Smooth muscle cell (in vitro differentiated cells): ENCODE results near the gene SPATA16. TPM values are rescaled to one million over a fixed set of nuclear protein-coding genes. Genes with fewer than 3 reads are reported as not detected.

Source experiments
- DNase-seq: peaks from one replicate; lab custom pipeline; 2025; ENCODE audit not compliant: unreplicated experiment; lab: John Stamatoyannopoulos, UW
- H2AFZ ChIP-seq: fragments of 200-600 bp; sonication (generic); 2 replicates; pipeline ENCODE4 v1.6.0; 2016; ENCODE audit warnings: antibody characterized with exemption, low read depth, mild to moderate bottlenecking
- H3F3A ChIP-seq: fragments of 200-600 bp; sonication (generic); 2 replicates; pipeline ENCODE4 v1.6.0; 2017; ENCODE audit warnings: antibody characterized with exemption, low read depth
- H3K27ac ChIP-seq: fragments of 200-600 bp; sonication (generic); 2 replicates; pipeline ENCODE4 v1.5.1; 2016; ENCODE audit warnings: low read depth, mild to moderate bottlenecking
- H3K27me3 ChIP-seq: fragments of 200-600 bp; sonication (generic); 2 replicates; pipeline ENCODE4 v1.6.1; 2016; ENCODE audit warnings: low read depth, mild to moderate bottlenecking
- H3K36me3 ChIP-seq: fragments of 200-600 bp; sonication (generic); 2 replicates; pipeline ENCODE4 v1.5.1; 2016; ENCODE audit warnings: low read depth
- H3K4me1 ChIP-seq: fragments of 200-600 bp; sonication (generic); 2 replicates; pipeline ENCODE4 v1.5.1; 2016; ENCODE audit warnings: low read depth
- H3K4me2 ChIP-seq: fragments of 200-600 bp; sonication (generic); 2 replicates; pipeline ENCODE4 v1.6.0; 2016; ENCODE audit warnings: mild to moderate bottlenecking
- H3K4me3 ChIP-seq: fragments of 200-600 bp; sonication (generic); 2 replicates; pipeline ENCODE4 v1.5.1; 2016; ENCODE audit warnings: mild to moderate bottlenecking
- H3K79me2 ChIP-seq: fragments of 200-600 bp; sonication (generic); 2 replicates; pipeline ENCODE4 v1.6.0; 2016; ENCODE audit warnings: low read depth, mild to moderate bottlenecking
- H3K9ac ChIP-seq: fragments of 200-600 bp; sonication (generic); 2 replicates; pipeline ENCODE4 v1.6.0; 2016; ENCODE audit warnings: low read depth
- H3K9me3 ChIP-seq: fragments of 200-600 bp; sonication (generic); replicated peaks from 2 replicates; pipeline ENCODE4 v1.5.1; 2016; ENCODE audit warnings: low read depth
- H4K20me1 ChIP-seq: fragments of 200-600 bp; sonication (generic); 2 replicates; pipeline ENCODE4 v1.6.0; 2016; ENCODE audit warnings: low read depth
- CTCF ChIP-seq: fragments of 200-600 bp; sonication (generic); IDR thresholded peaks from 2 replicates; pipeline ENCODE4 v1.5.1; 2017; ENCODE audit warnings: borderline replicate concordance, mild to moderate bottlenecking, antibody characterized with exemption; ENCODE audit not compliant: insufficient read depth, poor library complexity, severe bottlenecking
- WGBS: methylation state at CpG from one replicate; pipeline ENCODE4 v1.1.7; 2016; ENCODE audit warnings: low lambda C conversion rate; 5-methylcytosine and 5-hydroxymethylcytosine counted together
- polyA plus RNA-seq: library from polyadenylated mRNA; unstranded; fragments of >200 nt; fragmentation: Nextera tagmentation; extraction: Ambion mirVana; gene quantifications from 2 replicates; pipeline ENCODE4 v1.2.1, GENCODE V29; 2016
- total RNA-seq: library from RNA; depleted of rRNA; stranded (reverse); fragments of >200 nt; gene quantifications from 2 replicates; pipeline ENCODE4 v1.2.3, GENCODE V29; 2014

SPATA16 gene
- total and polyA plus RNA-seq, 2 experiments from 2014 or later = not detected

GRCh38 chr3:172993412-172993811 is 147.6 kb downstream of the SPATA16 start:
- 94% methylated on average over 2 of the region's 2 CpGs for WGBS
- Histone ChIP-seq H3K9ac (no peak overlapping the region), H2AFZ (no peak overlapping the region), H3K36me3 (no peaks in the 10 kb centered on the region), H3K4me3 (no peak overlapping the region), H3K9me3 (no peaks in the 10 kb centered on the region), H3K79me2 (no peaks in the 10 kb centered on the region), H4K20me1 (no peaks in the 10 kb centered on the region), H3K4me2 (no peak overlapping the region), H3F3A (no peaks in the 10 kb centered on the region), H3K4me1 (peaks cover 9% of the 10 kb centered on the region), H3K27me3 (no peaks in the 10 kb centered on the region), H3K27ac (no peak overlapping the region)
- DNase-seq = no peak
- TF ChIP-seq CTCF = no peak

GRCh38 chr3:172991424-172991996 is 149.5 kb downstream of the SPATA16 start:
- Histone ChIP-seq H2AFZ (peak overlapping the region; percentile 44), H3K79me2 (no peaks in the 10 kb centered on the region)
- 79% methylated on average over 3 of the region's 3 CpGs for WGBS

GRCh38 chr3:172989373-172989772 is 151.7 kb downstream of the SPATA16 start:
- H3K4me3 ChIP-seq = no peak overlapping the region
- peaks cover 9% of the 10 kb centered on the region for H3K4me1 ChIP-seq
- no peak for TF ChIP-seq CTCF
- no peaks in the 10 kb centered on the region for H3K79me2 ChIP-seq
- H2AFZ ChIP-seq = no peak overlapping the region
- no peak for DNase-seq
- H3K9me3 ChIP-seq = no peaks in the 10 kb centered on the region
- no peaks in the 10 kb centered on the region for H3F3A ChIP-seq
- no peak overlapping the region for H3K27ac ChIP-seq
- no peaks in the 10 kb centered on the region for H4K20me1 ChIP-seq
- no peaks in the 10 kb centered on the region for H3K36me3 ChIP-seq
- no peaks in the 10 kb centered on the region for H3K27me3 ChIP-seq
- H3K4me2 ChIP-seq = no peak overlapping the region
- WGBS = 99% methylated on average over 3 of the region's 3 CpGs
- no peak overlapping the region for H3K9ac ChIP-seq

More at GRCh38 chr3:172991424-172991996, 149.5 kb downstream of the SPATA16 start:
- H3K27me3 ChIP-seq = no peaks in the 10 kb centered on the region
- H3K36me3 ChIP-seq = no peaks in the 10 kb centered on the region
- H3K4me2 ChIP-seq = no peak overlapping the region
- no peak overlapping the region for H3K9ac ChIP-seq
- H3K4me3 ChIP-seq = no peak overlapping the region
- H4K20me1 ChIP-seq = no peaks in the 10 kb centered on the region
- no peak for TF ChIP-seq CTCF
- no peak for DNase-seq
- no peaks in the 10 kb centered on the region for H3F3A ChIP-seq
- no peaks in the 10 kb centered on the region for H3K9me3 ChIP-seq
- H3K4me1 ChIP-seq = peaks cover 9% of the 10 kb centered on the region
- no peak overlapping the region for H3K27ac ChIP-seq

GRCh38 chr3:172987273-172987672 is 153.8 kb downstream of the SPATA16 start:
- H3K36me3 ChIP-seq = no peaks in the 10 kb centered on the region
- H3K4me2 ChIP-seq = no peak overlapping the region
- H3K79me2 ChIP-seq = no peaks in the 10 kb centered on the region
- H3F3A ChIP-seq = no peaks in the 10 kb centered on the region
- 57% methylated on average over 3 of the region's 3 CpGs for WGBS
- H3K9me3 ChIP-seq = no peaks in the 10 kb centered on the region
- H3K27me3 ChIP-seq = no peaks in the 10 kb centered on the region
- no peak overlapping the region for H3K9ac ChIP-seq
- H3K4me1 ChIP-seq = no peaks in the 10 kb centered on the region
- H4K20me1 ChIP-seq = no peaks in the 10 kb centered on the region
- H3K27ac ChIP-seq = no peak overlapping the region
- H2AFZ ChIP-seq = no peak overlapping the region
- no peak overlapping the region for H3K4me3 ChIP-seq
- no peak for DNase-seq
- TF ChIP-seq CTCF = peak; percentile 30
